Neural cell (in vitro differentiated cells): Measurements from ENCODE around the gene VPS26C. TPM values are rescaled to one million over a fixed set of nuclear protein-coding genes. Genes with fewer than 3 reads are reported as not detected.
"Not testable (repeated sequence)": the region's sequence is repeated elsewhere in the genome, so short reads cannot be mapped to it uniquely, and the experiment has no call there.

Experiments
- H2AFZ ChIP-seq: fragments of 200-600, 300-800 bp; sonication (generic), shearing (Covaris generic); 2 replicates; pipeline ENCODE4 v1.6.0; 2014; ENCODE audit warnings: low read depth, mild to moderate bottlenecking, antibody characterized with exemption, low read length, moderate library complexity
- H3F3A ChIP-seq: fragments of 200-600 bp; shearing (Covaris generic); 2 replicates; pipeline ENCODE4 v1.6.1; 2016; ENCODE audit warnings: mild to moderate bottlenecking, moderate library complexity, mixed read lengths, antibody characterized with exemption, low read length; ENCODE audit not compliant: insufficient read depth, poor library complexity, severe bottlenecking
- H3K27ac ChIP-seq: fragments of 200-600, 300-800 bp; sonication (generic), shearing (Covaris generic); 2 replicates; pipeline ENCODE4 v1.5.1; 2014; ENCODE audit warnings: mild to moderate bottlenecking, low read length, moderate library complexity
- H3K27me3 ChIP-seq: fragments of 300-800, 200-600 bp; sonication (generic), shearing (Covaris generic); 2 replicates; pipeline ENCODE4 v1.6.0; 2014; ENCODE audit warnings: mild to moderate bottlenecking, low read depth, low read length, moderate library complexity; ENCODE audit not compliant: insufficient read depth
- H3K36me3 ChIP-seq: fragments of 300-800, 200-600 bp; sonication (generic), shearing (Covaris generic); 2 replicates; pipeline ENCODE4 v1.5.1; 2014; ENCODE audit warnings: mild to moderate bottlenecking, antibody characterized with exemption, low read length, moderate library complexity; ENCODE audit not compliant: insufficient read depth
- H3K4me2 ChIP-seq: fragments of 300-800, 200-600 bp; sonication (generic), shearing (Covaris generic); 2 replicates; pipeline ENCODE4 v1.6.0; 2014; ENCODE audit warnings: mild to moderate bottlenecking, low read length
- H3K4me3 ChIP-seq: fragments of 300-800, 200-600 bp; sonication (generic), shearing (Covaris generic); 2 replicates; pipeline ENCODE4 v1.5.1; 2014; ENCODE audit warnings: mild to moderate bottlenecking, low read length, moderate library complexity
- H3K79me2 ChIP-seq: fragments of 200-600 bp; shearing (Covaris generic); replicated peaks from 2 replicates; pipeline ENCODE4 v1.6.0; 2014; ENCODE audit warnings: mild to moderate bottlenecking, low read length, moderate library complexity; ENCODE audit not compliant: insufficient read depth
- H3K9ac ChIP-seq: fragments of 300-800, 200-600 bp; sonication (generic), shearing (Covaris generic); 2 replicates; pipeline ENCODE4 v1.6.1; 2016; ENCODE audit warnings: mild to moderate bottlenecking, low read length, mixed read lengths
- H3K9me2 ChIP-seq: fragments of 200-600 bp; shearing (Covaris generic); 2 replicates; pipeline ENCODE4 v1.6.1; 2016; ENCODE audit warnings: mild to moderate bottlenecking, low read length, mixed read lengths; ENCODE audit not compliant: insufficient read depth
- H3K9me3 ChIP-seq: fragments of 200-600, 300-800 bp; sonication (generic), shearing (Covaris generic); 2 replicates; pipeline ENCODE4 v1.6.1; 2016; ENCODE audit warnings: mild to moderate bottlenecking, mixed run types, low read length, moderate library complexity, mixed read lengths
- H4K20me1 ChIP-seq: fragments of 200-600 bp; shearing (Covaris generic); 2 replicates; pipeline ENCODE4 v1.6.1; 2016; ENCODE audit warnings: mild to moderate bottlenecking, mixed run types; ENCODE audit not compliant: insufficient read depth
- CTCF ChIP-seq: fragments of 450-650 bp; IDR thresholded peaks from 2 replicates; pipeline ENCODE4 v1.5.1; 2014; ENCODE audit warnings: antibody characterized with exemption, mild to moderate bottlenecking, moderate library complexity; ENCODE audit not compliant: poor library complexity, severe bottlenecking
- EP300 ChIP-seq: fragments of 450-650 bp; conservative IDR thresholded peaks from 2 replicates; pipeline ENCODE4 v1.6.1; 2014; ENCODE audit warnings: antibody characterized with exemption, mild to moderate bottlenecking, moderate library complexity; ENCODE audit not compliant: poor library complexity, severe bottlenecking
- EZH2 ChIP-seq: fragments of 200-600, 300-800 bp; shearing (Covaris generic), sonication (generic); IDR thresholded peaks from 2 replicates; pipeline ENCODE4 v1.6.1; 2014; ENCODE audit warnings: antibody characterized with exemption, low read length, borderline replicate concordance, mild to moderate bottlenecking; ENCODE audit not compliant: insufficient read depth, poor library complexity, severe bottlenecking
- MXI1 ChIP-seq: fragments of 450-650 bp; conservative IDR thresholded peaks from 2 replicates; pipeline ENCODE4 v1.6.1; 2014; ENCODE audit warnings: antibody characterized with exemption, mild to moderate bottlenecking; ENCODE audit not compliant: poor library complexity, severe bottlenecking
- POLR2AphosphoS5 ChIP-seq: IDR thresholded peaks from 2 replicates; pipeline ENCODE4 v1.6.1; 2012
- RAD21 ChIP-seq: fragments of 450-650 bp; conservative IDR thresholded peaks from 2 replicates; pipeline ENCODE4 v1.6.1; 2014; ENCODE audit warnings: antibody characterized with exemption, mild to moderate bottlenecking, moderate library complexity
- REST ChIP-seq: IDR thresholded peaks from 2 replicates; pipeline ENCODE4 v1.6.1; 2012; ENCODE audit warnings: borderline replicate concordance
- SMC3 ChIP-seq: fragments of 450-650 bp; conservative IDR thresholded peaks from 2 replicates; pipeline ENCODE4 v1.6.1; 2014; ENCODE audit warnings: antibody characterized with exemption, mild to moderate bottlenecking, moderate library complexity; ENCODE audit not compliant: poor library complexity
- TAF1 ChIP-seq: IDR thresholded peaks from 2 replicates; pipeline ENCODE4 v1.6.1; 2012; ENCODE audit warnings: low read depth
- polyA plus RNA-seq: library from polyadenylated mRNA; depleted of rRNA; stranded (reverse); fragments of >200 nt; gene quantifications from 2 replicates; pipeline ENCODE4 v1.2.3, GENCODE V29; 2014

The VPS26C gene
- polyA plus RNA-seq, 1 donor from 2014 or later = 55.5 TPM

- Histone ChIP-seq H3K9ac (no peak overlapping the region), H3K79me2 (no peaks in the 10 kb centered on the region), H3K36me3 (no peaks in the 10 kb centered on the region), H2AFZ (no peak overlapping the region), H4K20me1 (no peaks in the 10 kb centered on the region), H3F3A (no peaks in the 10 kb centered on the region), H3K4me2 (no peak overlapping the region), H3K27ac (no peak overlapping the region), H3K4me3 (no peak overlapping the region), H3K9me2 (no peaks in the 10 kb centered on the region), H3K27me3 (no peaks in the 10 kb centered on the region), H3K9me3 (no peaks in the 10 kb centered on the region)
- TF ChIP-seq POLR2AphosphoS5 (no peak), REST (no peak), MXI1 (no peak), EP300 (no peak), RAD21 (no peak), SMC3 (no peak), EZH2 (no peak), CTCF (no peak), TAF1 (no peak)
Measured at GRCh38 chr21:37223804-37224345, 43.3 kb downstream of the VPS26C start.

GRCh38 chr21:37222248-37222647 is 44.9 kb downstream of the VPS26C start:
- H3K36me3 ChIP-seq, H2AFZ ChIP-seq, H3K4me3 ChIP-seq, H3F3A ChIP-seq, H3K9me3 ChIP-seq, H4K20me1 ChIP-seq, H3K9me2 ChIP-seq, H3K79me2 ChIP-seq, H3K27ac ChIP-seq, H3K9ac ChIP-seq, H3K27me3 ChIP-seq, H3K4me2 ChIP-seq: not testable (repeated sequence)

- Histone ChIP-seq H3K36me3 (no peaks in the 10 kb centered on the region), H3K4me3 (peak overlapping the region; percentile 13), H3K9me3 (no peaks in the 10 kb centered on the region), H3K4me2 (no peak overlapping the region), H3F3A (no peaks in the 10 kb centered on the region), H3K27ac (no peak overlapping the region), H4K20me1 (no peaks in the 10 kb centered on the region), H3K79me2 (no peaks in the 10 kb centered on the region), H3K27me3 (no peaks in the 10 kb centered on the region), H2AFZ (no peak overlapping the region), H3K9ac (no peak overlapping the region), H3K9me2 (no peaks in the 10 kb centered on the region)
- no peak for TF ChIP-seq SMC3
- no peak for TF ChIP-seq EP300
- no peak for TF ChIP-seq POLR2AphosphoS5
- no peak for TF ChIP-seq REST
- TF ChIP-seq MXI1 = no peak
- no peak for TF ChIP-seq RAD21
- TF ChIP-seq CTCF = no peak
- TF ChIP-seq TAF1 = no peak
- no peak for TF ChIP-seq EZH2
Measured at GRCh38 chr21:37220981-37221664, 46.0 kb downstream of the VPS26C start.
